Gastrocnemius medialis (tissue), 4 donors: ENCODE results near the gene GRID1.

Experiments
- POLR2A ChIP-seq, 2 donors: fragments of 450-650 bp; IDR thresholded peaks; one replicate each; pipeline ENCODE4 v1.6.1; 2017; ENCODE audit warnings: antibody characterized with exemption in 2 of 2, mild to moderate bottlenecking in 2 of 2, moderate library complexity in 2 of 2
- TF ChIP-seq, protein P1 (sequence below), 5 experiments: fragments of 450-650 bp in 3 of 5; fragments of 200-600 bp in 2 of 5; sonication (generic) in 2 of 5; IDR thresholded peaks in 4 of 5; conservative IDR thresholded peaks in 1 of 5; 1 replicate in 4 of 5; 2 replicates in 1 of 5; pipeline ENCODE4 v1.5.1; 2016 to 2019; ENCODE audit warnings: antibody characterized with exemption in 5 of 5, mild to moderate bottlenecking in 3 of 5, moderate library complexity in 3 of 5

DNA sequence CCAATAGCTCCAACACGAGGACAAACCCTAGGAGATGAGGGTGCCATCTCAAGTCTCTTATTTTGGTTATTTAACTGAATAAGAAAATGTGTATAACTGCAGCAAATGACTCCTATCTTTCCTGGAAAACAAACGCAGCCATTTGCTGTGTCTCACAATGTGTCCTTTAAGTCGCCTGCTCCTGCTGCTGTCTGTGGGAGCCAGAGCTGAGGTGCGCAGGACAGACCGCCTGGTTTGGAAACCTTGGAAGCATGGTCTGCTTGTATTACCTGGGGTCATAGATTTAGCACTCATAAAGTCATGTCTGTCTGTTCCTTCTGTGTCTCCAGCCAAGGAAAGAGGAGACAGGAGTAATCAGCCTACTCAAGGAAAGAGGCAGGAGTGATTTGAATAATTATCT, 760.2 kb downstream of the GRID1 start:
- TF ChIP-seq, protein P1, sequence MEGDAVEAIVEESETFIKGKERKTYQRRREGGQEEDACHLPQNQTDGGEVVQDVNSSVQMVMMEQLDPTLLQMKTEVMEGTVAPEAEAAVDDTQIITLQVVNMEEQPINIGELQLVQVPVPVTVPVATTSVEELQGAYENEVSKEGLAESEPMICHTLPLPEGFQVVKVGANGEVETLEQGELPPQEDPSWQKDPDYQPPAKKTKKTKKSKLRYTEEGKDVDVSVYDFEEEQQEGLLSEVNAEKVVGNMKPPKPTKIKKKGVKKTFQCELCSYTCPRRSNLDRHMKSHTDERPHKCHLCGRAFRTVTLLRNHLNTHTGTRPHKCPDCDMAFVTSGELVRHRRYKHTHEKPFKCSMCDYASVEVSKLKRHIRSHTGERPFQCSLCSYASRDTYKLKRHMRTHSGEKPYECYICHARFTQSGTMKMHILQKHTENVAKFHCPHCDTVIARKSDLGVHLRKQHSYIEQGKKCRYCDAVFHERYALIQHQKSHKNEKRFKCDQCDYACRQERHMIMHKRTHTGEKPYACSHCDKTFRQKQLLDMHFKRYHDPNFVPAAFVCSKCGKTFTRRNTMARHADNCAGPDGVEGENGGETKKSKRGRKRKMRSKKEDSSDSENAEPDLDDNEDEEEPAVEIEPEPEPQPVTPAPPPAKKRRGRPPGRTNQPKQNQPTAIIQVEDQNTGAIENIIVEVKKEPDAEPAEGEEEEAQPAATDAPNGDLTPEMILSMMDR (IDR thresholded peaks at IDR 0.05 in 4 of 5, conservative IDR thresholded peaks at IDR 0.05 in 1 of 5), result no peak
- TF ChIP-seq POLR2A (IDR thresholded peaks at IDR 0.05), result no peak
